ENCODE data around the gene RASAL3. TPM values are rescaled to one million over a fixed set of nuclear protein-coding genes. Genes with fewer than 3 reads are reported as not detected.

Gene RASAL3
- total and polyA plus RNA-seq, 11 donors, result 0.42 to 9.1 (median 0.99) TPM

DNA sequence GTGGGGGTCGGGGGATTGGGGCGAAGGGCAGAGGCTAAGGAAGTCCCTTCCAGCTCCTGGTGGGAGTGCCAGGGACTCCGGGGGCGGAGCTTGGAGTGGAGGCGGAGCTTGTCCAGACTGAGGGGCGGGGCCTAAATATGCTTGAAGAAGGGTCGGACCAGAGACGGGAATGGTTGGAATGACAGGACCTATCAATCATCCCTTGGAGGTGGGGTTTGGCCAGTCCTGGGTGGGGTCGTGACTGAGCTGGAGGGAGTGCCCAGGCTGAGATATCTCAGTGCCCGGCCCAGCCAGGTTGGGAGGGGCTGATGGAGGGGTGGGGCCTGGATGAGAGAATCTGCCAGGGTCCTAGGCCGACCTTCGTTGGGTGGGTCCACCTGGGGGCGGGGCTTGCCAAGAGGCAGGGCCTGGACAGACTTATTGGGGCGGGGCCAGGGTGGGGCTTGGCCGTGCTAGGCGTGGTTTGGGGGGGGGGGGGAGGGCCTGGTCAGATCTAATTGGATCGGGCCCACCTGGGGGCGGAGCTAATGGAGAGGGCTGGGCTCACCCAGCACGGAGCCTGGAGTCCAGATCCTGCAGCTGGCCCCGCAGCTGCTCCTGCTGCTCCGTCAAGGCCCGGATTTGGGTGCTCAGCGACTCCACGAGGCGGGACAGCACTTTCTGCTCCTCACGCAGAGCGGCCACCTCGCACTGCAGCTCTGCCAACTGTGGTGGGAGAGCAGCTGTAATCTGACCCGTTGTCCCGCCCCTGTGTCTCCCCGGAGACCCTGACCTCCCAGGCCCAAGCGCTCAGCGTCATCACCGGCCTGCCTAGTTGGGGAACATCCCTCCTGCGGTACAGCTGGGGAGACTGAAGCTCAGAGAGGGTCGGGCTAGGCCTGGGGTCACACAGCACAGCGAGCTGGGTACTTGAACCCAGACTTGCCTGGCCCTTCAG is 12.0 kb downstream of the RASAL3 start:
- Histone ChIP-seq H3K27ac (peak overlapping the region in 11 of 12 donors; percentile 44 to 81 (median 60)), H3K36me3 (peaks cover 0 to 16% (median 0%) of the 10 kb centered on the region in 9 donors), H3K4me1 (peaks cover 3 to 31% (median 20%) of the 10 kb centered on the region in 12 donors), H3K9me3 (no peaks in the 10 kb centered on the region), H3K27me3 (peaks cover 9 to 34% (median 24%) of the 10 kb centered on the region in 9 donors), H3K4me3 (peak overlapping the region; percentile 21 to 65 (median 52))
- 5 to 29% (median 12%) methylated on average over 9 to 37 of the region's 37 CpGs for WGBS, 4 donors
- ATAC-seq, result peak; percentile 70 to 84 (median 78)
- intact Hi-C loops (cut with DNase I), result loop anchor here in 6 of 10 donors (2.0 to 10.0 kb wide), 6 partner anchors 75 to 188 kb away; partner anchors contain the start of genes AKAP8 (in 1 of the 6) and BRD4 (in 1 of the 6)
- DNase-seq, result peak; percentile 89 to 97 (median 94)
- peak; percentile 49 to 92 for TF ChIP-seq POLR2A (IDR thresholded peaks at IDR 0.05)
- TF ChIP-seq, protein P1, sequence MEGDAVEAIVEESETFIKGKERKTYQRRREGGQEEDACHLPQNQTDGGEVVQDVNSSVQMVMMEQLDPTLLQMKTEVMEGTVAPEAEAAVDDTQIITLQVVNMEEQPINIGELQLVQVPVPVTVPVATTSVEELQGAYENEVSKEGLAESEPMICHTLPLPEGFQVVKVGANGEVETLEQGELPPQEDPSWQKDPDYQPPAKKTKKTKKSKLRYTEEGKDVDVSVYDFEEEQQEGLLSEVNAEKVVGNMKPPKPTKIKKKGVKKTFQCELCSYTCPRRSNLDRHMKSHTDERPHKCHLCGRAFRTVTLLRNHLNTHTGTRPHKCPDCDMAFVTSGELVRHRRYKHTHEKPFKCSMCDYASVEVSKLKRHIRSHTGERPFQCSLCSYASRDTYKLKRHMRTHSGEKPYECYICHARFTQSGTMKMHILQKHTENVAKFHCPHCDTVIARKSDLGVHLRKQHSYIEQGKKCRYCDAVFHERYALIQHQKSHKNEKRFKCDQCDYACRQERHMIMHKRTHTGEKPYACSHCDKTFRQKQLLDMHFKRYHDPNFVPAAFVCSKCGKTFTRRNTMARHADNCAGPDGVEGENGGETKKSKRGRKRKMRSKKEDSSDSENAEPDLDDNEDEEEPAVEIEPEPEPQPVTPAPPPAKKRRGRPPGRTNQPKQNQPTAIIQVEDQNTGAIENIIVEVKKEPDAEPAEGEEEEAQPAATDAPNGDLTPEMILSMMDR (IDR thresholded peaks at IDR 0.05), result no peak

DNA sequence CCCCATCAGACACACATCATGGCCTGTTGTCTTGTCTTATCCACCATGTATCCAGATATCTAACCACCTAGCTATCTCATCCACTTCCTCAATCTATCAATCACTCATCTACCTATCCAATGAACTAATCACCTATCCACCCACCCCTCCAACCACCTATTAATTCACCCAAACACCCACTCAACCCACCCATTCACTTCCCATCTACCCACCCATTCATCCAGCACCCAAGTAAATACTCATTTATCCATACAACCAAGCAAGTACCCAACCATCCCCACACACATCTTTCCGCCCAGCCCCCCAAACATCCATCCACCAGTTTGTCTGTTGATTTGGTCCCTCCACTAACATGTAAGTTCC is 13.8 kb downstream of the RASAL3 start:
- Histone ChIP-seq H3K9me3 (no peaks in the 10 kb centered on the region), H3K4me1 (peaks cover 3 to 37% (median 18%) of the 10 kb centered on the region in 12 donors), H3K36me3 (peaks cover 0 to 16% (median 0%) of the 10 kb centered on the region in 9 donors), H3K4me3 (no peak overlapping the region), H3K27me3 (peaks cover 0 to 16% (median 8%) of the 10 kb centered on the region in 9 donors), H3K27ac (peak overlapping the region in 9 of 12 donors; percentile 51 to 92 (median 87))
- TF ChIP-seq, protein P1 (IDR thresholded peaks at IDR 0.05), result no peak
- TF ChIP-seq POLR2A (IDR thresholded peaks at IDR 0.05), result no peak
- no peak for ATAC-seq
- intact Hi-C loops (cut with DNase I), result loop anchor here in 6 of 10 donors (2.0 to 10.0 kb wide), 6 partner anchors 32 to 186 kb away; partner anchors contain the start of genes AKAP8 (in 1 of the 6), AKAP8L (in 1 of the 6) and BRD4 (in 1 of the 6)
- 94 to 100% (median 98%) methylated on average over 1 of the region's 1 CpG for WGBS, 4 donors
- DNase-seq, result no peak

DNA sequence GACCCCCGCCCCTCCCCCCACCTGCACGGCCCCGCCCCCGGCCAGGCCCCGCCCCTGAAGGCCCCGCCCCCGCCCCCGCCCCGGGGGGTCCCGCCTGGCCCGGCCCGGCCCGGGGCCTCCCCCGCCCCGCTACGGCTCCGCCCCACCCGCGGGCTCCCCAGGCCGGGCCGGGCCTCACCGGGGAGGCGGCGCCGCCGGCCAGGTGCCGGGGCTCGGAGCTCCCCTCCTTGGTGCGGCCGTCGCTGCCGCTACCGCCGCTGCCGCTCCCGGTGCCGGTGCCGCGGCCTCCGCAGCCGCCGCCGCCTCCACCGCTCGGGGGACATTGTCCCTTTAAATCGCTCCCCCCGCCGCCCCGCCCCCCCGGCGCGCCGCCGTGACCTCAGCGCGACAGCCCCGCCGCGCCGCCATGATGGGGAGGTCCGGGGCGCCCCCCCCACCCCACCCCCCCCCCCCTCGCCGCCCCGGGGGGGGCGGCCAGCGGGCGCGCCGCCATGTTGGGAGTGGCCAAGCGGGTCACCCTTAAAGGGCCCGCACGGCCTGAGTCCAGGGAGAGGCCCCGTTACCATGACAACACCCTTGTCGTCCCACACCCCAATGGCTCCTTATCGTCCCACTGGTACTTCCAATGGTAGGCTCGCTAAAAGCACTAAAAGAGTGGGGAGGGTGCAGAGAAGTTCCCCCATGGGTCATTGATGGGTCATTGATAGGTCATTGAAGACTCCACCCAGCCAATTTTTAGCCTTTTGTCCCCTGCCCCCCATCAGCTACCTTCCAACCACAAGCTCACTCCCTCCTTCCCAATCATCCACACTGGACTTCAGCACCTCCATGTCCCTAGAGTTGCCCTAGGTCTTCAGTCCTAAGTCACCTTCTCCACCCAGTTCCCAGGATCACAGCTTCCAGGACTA is 14.5 kb downstream of the RASAL3 start, which contains the start of gene WIZ:
WIZ (minus strand) TSS at position 337 of the 908 bp plus-strand sequence. CDS start 1,649 bp downstream, outside the sequence.
- H3K4me3 ChIP-seq, result peak within 1 kb of the TSS; percentile 65 to 95 (median 74)
- H3K36me3 ChIP-seq, result peaks cover 0 to 14% (median 0%) of the 10 kb centered on the region in 9 donors
- H3K9me3 ChIP-seq, result no peaks in the 10 kb centered on the region
- TF ChIP-seq POLR2A (IDR thresholded peaks at IDR 0.05), result peak in 1 of 2 donors; percentile 21
- TF ChIP-seq, protein P1 (IDR thresholded peaks at IDR 0.05), result no peak
- peaks cover 3 to 43% (median 20%) of the 10 kb centered on the region in 12 donors for H3K4me1 ChIP-seq
- H3K27me3 ChIP-seq, result peaks cover 0 to 9% (median 3%) of the 10 kb centered on the region in 9 donors
- ATAC-seq (peak; percentile 5 to 41 (median 21)), DNase-seq (peak; percentile 88 to 94 (median 89))
- WGBS, 4 donors, result 0 to 2% (median 2%) methylated on average over 2 to 77 of the region's 77 CpGs
- H3K27ac ChIP-seq, result peak within 1 kb of the TSS; percentile 67 to 94 (median 86)
- intact Hi-C loops (cut with DNase I), result loop anchor here in 6 of 10 donors (2.0 to 10.0 kb wide), 6 partner anchors 31 to 185 kb away; partner anchors contain the start of genes AKAP8 (in 2 of the 6), AKAP8L (in 1 of the 6) and BRD4 (in 1 of the 6)

All from heart left ventricle (tissue), 16 donors.